Keratinocyte (primary cell): ENCODE data around the gene TTC28.

ENCODE experiments used
- CTCF ChIP-seq, 3 experiments: IDR thresholded peaks in 1 of 3; conservative IDR thresholded peaks in 1 of 3; optimal IDR thresholded peaks in 1 of 3; 2 replicates in 2 of 3; 3 replicates in 1 of 3; pipeline versions ENCODE3 to v1.5.1; 2011; ENCODE audit warnings: low read length in 3 of 3, mild to moderate bottlenecking in 3 of 3, moderate library complexity in 2 of 3, control low read depth in 1 of 3, inconsistent platforms in 1 of 3; ENCODE audit not compliant: insufficient read depth in 2 of 3; ENCODE audit errors: extremely low read depth in 1 of 3
- EZH2 ChIP-seq: IDR thresholded peaks from one replicate; pipeline ENCODE4 v1.6.1; 2012; ENCODE audit warnings: inconsistent platforms, mild to moderate bottlenecking, low read length, moderate library complexity

GRCh38 chr22:28077166-28077565, 602.5 kb downstream of the TTC28 start:
- TF ChIP-seq CTCF (optimal IDR thresholded peaks at IDR 0.05 in 1 of 3, IDR thresholded peaks at IDR 0.05 in 1 of 3, conservative IDR thresholded peaks at IDR 0.05 in 1 of 3; ENCODE audit: extremely low read depth in 1 of 3, insufficient read depth in 2 of 3, low read length in 3 of 3) (no peak), EZH2 (no peak)
